ENCODE results near the gene MRPL20. TPM values are rescaled to one million over a fixed set of nuclear protein-coding genes. Genes with fewer than 3 reads are reported as not detected.

MRPL20 gene
- total and polyA plus RNA-seq, 9 of the 15 experiments (the other 6 are each of a cell fraction or from before 2014, with no cell fraction given) = 180 to 671 (median 229) TPM

- TF ChIP-seq ZBTB40 (IDR thresholded peaks at IDR 0.05) = peak; percentile 100
- no peak for TF ChIP-seq ZBTB40 (CRISPR knock-in tag; IDR thresholded peaks at IDR 0.05)
- TF ChIP-seq CAMTA2 (CRISPR knock-in tag; conservative IDR thresholded peaks at IDR 0.05) = no peak
- TF ChIP-seq MAZ (CRISPR knock-in tag; conservative IDR thresholded peaks at IDR 0.05 in 1 of 2, IDR thresholded peaks at IDR 0.05 in 1 of 2) = peak; percentile 99 to 100
- peak; percentile 97 for TF ChIP-seq TOE1 (IDR thresholded peaks at IDR 0.05; ENCODE audit: borderline replicate concordance)
- peak; percentile 70; the same call in 1 of the 2 replicates for TF ChIP-seq TOE1 (CRISPR knock-in tag; IDR thresholded peaks at IDR 0.05; ENCODE audit: borderline replicate concordance, low read depth)
- TF ChIP-seq ZSCAN32 (CRISPR knock-in tag; IDR thresholded peaks at IDR 0.05) = peak; percentile 86
- TF ChIP-seq ZNF41 (CRISPR knock-in tag; conservative IDR thresholded peaks at IDR 0.05) = peak; percentile 69; the same call in 1 of the 2 replicates
- TF ChIP-seq ZNF589 (CRISPR knock-in tag; IDR thresholded peaks at IDR 0.05; ENCODE audit: low read depth) = peak; percentile 85
- peak; percentile 70; the same call in 1 of the 2 replicates for TF ChIP-seq HDAC8 (tag; IDR thresholded peaks at IDR 0.05)
- no peak for TF ChIP-seq SRSF9 (IDR thresholded peaks at IDR 0.05; ENCODE audit: borderline replicate concordance, low read depth, low read length)
- TF ChIP-seq ZNF431 (CRISPR knock-in tag; IDR thresholded peaks at IDR 0.05) = 0 out of 2 replicates have a peak, but pooled peaks have one; percentile 40
- TF ChIP-seq CBFA2T3 (IDR thresholded peaks at IDR 0.05) = peak; percentile 37; the same call in 1 of the 2 replicates
- TF ChIP-seq LARP7 (IDR thresholded peaks at IDR 0.05) = peak; percentile 88; the same call in 1 of the 2 replicates
- peak in 1 of 2 experiments; percentile 99; a peak in 2 of 4 replicates for TF ChIP-seq ZNF639 (CRISPR knock-in tag; conservative IDR thresholded peaks at IDR 0.05 in 1 of 2, IDR thresholded peaks at IDR 0.05 in 1 of 2)
- TF ChIP-seq ZNF408 (CRISPR knock-in tag; IDR thresholded peaks at IDR 0.05; ENCODE audit: low read depth) = no peak
- TF ChIP-seq ATF7 (IDR thresholded peaks at IDR 0.05) = peak; percentile 97
- peak; percentile 89 to 95; a peak in 3 of 4 replicates for TF ChIP-seq NONO (IDR thresholded peaks at IDR 0.05; ENCODE audit: low read depth in 2 of 2, low read length in 1 of 2)
These were observed 32.0 kb downstream of the MRPL20 start, which contains the start of gene AURKAIP1 (continued) for GRCh38 chr1:1374929-1375662.
